ENCODE data around the gene MAPK1IP1L. TPM values are rescaled to one million over a fixed set of nuclear protein-coding genes. Genes with fewer than 3 reads are reported as not detected.

MAPK1IP1L gene
- total and polyA plus RNA-seq, 2 donors (not counting 1 experiment from before 2014, with no cell fraction given) = 116 to 141 TPM

DNA sequence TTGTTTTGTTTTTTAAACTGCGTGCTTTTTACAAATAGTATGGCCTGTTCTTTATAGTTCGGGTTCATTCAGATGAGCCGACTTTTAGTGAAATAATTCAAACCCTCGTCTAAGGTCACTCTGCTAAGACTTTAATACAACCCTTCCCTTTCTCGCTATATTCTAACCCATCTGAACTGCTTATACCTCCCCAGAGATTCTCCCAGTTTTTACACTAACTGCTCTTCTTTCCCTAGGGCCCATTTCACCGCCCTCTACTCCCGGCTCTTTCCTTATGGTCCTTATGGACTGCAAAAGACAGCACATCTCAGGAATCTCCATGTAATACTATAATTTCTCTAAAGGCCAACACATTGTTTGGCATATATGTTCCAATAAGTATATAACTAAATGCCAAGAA lies 2.1 kb downstream of the MAPK1IP1L start:
- H3K79me2 ChIP-seq (ENCODE audit: control insufficient read depth, insufficient read depth, low read length) = peaks cover 70% of the 10 kb centered on the region
- no peak overlapping the region for H3K27ac Mint-ChIP-seq
- H3K9me3 Mint-ChIP-seq (ENCODE audit: insufficient read depth) = no peaks in the 10 kb centered on the region
- peak overlapping the region; percentile 93 for H3K4me3 Mint-ChIP-seq
- H3K9me3 ChIP-seq (ENCODE audit: control extremely low read depth in 1 of 3, control insufficient read depth in 2 of 3, insufficient read depth in 1 of 3, low read length in 2 of 3) = no peaks in the 10 kb centered on the region
- no peak for TF ChIP-seq EZH2 (IDR thresholded peaks at IDR 0.05; ENCODE audit: borderline replicate concordance, insufficient read depth, low read depth, low read length, poor library complexity, severe bottlenecking)
- TF ChIP-seq, protein P1, sequence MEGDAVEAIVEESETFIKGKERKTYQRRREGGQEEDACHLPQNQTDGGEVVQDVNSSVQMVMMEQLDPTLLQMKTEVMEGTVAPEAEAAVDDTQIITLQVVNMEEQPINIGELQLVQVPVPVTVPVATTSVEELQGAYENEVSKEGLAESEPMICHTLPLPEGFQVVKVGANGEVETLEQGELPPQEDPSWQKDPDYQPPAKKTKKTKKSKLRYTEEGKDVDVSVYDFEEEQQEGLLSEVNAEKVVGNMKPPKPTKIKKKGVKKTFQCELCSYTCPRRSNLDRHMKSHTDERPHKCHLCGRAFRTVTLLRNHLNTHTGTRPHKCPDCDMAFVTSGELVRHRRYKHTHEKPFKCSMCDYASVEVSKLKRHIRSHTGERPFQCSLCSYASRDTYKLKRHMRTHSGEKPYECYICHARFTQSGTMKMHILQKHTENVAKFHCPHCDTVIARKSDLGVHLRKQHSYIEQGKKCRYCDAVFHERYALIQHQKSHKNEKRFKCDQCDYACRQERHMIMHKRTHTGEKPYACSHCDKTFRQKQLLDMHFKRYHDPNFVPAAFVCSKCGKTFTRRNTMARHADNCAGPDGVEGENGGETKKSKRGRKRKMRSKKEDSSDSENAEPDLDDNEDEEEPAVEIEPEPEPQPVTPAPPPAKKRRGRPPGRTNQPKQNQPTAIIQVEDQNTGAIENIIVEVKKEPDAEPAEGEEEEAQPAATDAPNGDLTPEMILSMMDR (IDR thresholded peaks at IDR 0.05) = no peak
- no peak overlapping the region for H3K4me2 ChIP-seq (replicated peaks; ENCODE audit: low read depth, low read length, poor library complexity, severe bottlenecking)
- peaks cover 18 to 25% of the 10 kb centered on the region in 2 donors for H3K4me1 ChIP-seq (ENCODE audit: control insufficient read depth in 2 of 2, insufficient read depth in 2 of 2, low read length in 2 of 2)
- peak overlapping the region in 1 of 5 experiments; percentile 6 for H3K4me3 ChIP-seq (ENCODE audit: control extremely low read depth in 1 of 5, extremely low read depth in 1 of 5, insufficient read depth in 1 of 5, low read depth in 2 of 5, low read length in 4 of 5)
- no peak for ATAC-seq (ENCODE audit: low read depth)
- peaks cover 48% of the 10 kb centered on the region for H3K4me1 Mint-ChIP-seq
- H2AFZ ChIP-seq (ENCODE audit: insufficient read depth, low read depth, low read length, poor library complexity, severe bottlenecking) = no peak overlapping the region
- CTCF ChIA-PET = interaction anchor here (1.0 to 5.4 kb wide), 5 partner anchors 13 to 279 kb away, joined by 3 to 60 read pairs (median 22); partner anchors contain the start of genes SOCS4 and WDHD1
- no peak for DNase-seq
- no peak overlapping the region for H3K9ac ChIP-seq (ENCODE audit: low read length)
- 94% methylated on average over 5 of the region's 7 CpGs for WGBS (ENCODE audit: insufficient coverage)
- no peaks in the 10 kb centered on the region for H3K27me3 ChIP-seq (replicated peaks in 1 of 4; ENCODE audit: control extremely low read depth in 1 of 4, control insufficient read depth in 3 of 4, insufficient read depth in 4 of 4, low read length in 3 of 4)
- POLR2A ChIA-PET = interaction anchor here (2.7 kb wide), 1 partner anchor 19 kb away, joined by 23 read pairs; no protein-coding TSS in a partner anchor
- H3K36me3 ChIP-seq (replicated peaks in 1 of 2; ENCODE audit: control extremely low read depth in 1 of 2, control insufficient read depth in 1 of 2, extremely low read depth in 1 of 2, insufficient read depth in 2 of 2, low read length in 1 of 2) = peaks cover 0 to 21% of the 10 kb centered on the region in 2 experiments
- no peaks in the 10 kb centered on the region for H3K27me3 Mint-ChIP-seq
- intact Hi-C loops (cut with micrococcal nuclease) = loop anchor here (5.0 kb wide), 1 partner anchor 611 kb away; the partner anchor contains the start of gene CNIH1
- peaks cover 40% of the 10 kb centered on the region for H4K20me1 ChIP-seq (ENCODE audit: control insufficient read depth, insufficient read depth, low read length, poor library complexity, severe bottlenecking)
- H3K27ac ChIP-seq (ENCODE audit: low read length in 2 of 2) = peak overlapping the region in 1 of 2 donors; percentile 100

DNA sequence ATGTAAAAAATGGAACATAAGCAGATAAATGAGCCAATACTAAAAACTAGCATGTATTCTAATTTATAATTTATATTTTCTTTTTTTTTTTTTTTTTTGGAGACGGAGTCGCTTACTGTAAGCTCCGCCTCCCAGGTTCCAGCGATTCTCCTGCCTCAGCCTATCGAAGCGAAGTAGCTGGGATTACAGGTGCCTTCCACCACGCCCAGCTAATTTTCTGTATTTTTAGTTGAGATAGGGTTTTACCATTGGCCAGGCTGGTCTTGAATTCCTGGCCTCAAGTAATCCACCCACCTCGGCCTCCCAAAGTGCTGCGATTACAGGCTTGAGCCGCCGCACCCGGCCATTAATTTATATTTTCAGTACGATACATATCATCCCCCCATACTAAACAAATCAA lies 2.7 kb downstream of the MAPK1IP1L start:
- Mint-ChIP-seq H3K4me3 (peak overlapping the region; percentile 93), H3K27me3 (no peaks in the 10 kb centered on the region), H3K4me1 (peaks cover 48% of the 10 kb centered on the region), H3K27ac (peak overlapping the region; percentile 53), H3K9me3 (ENCODE audit: insufficient read depth) (no peaks in the 10 kb centered on the region)
- Histone ChIP-seq H3K79me2 (ENCODE audit: control insufficient read depth, insufficient read depth, low read length) (peaks cover 76% of the 10 kb centered on the region), H3K4me2 (replicated peaks; ENCODE audit: low read depth, low read length, poor library complexity, severe bottlenecking) (no peak overlapping the region), H3K36me3 (replicated peaks in 1 of 2; ENCODE audit: control extremely low read depth in 1 of 2, control insufficient read depth in 1 of 2, extremely low read depth in 1 of 2, insufficient read depth in 2 of 2, low read length in 1 of 2) (peaks cover 0 to 21% of the 10 kb centered on the region in 2 experiments), H4K20me1 (ENCODE audit: control insufficient read depth, insufficient read depth, low read length, poor library complexity, severe bottlenecking) (peaks cover 42% of the 10 kb centered on the region), H3K9me3 (ENCODE audit: control extremely low read depth in 1 of 3, control insufficient read depth in 2 of 3, insufficient read depth in 1 of 3, low read length in 2 of 3) (no peaks in the 10 kb centered on the region), H3K27me3 (replicated peaks in 1 of 4; ENCODE audit: control extremely low read depth in 1 of 4, control insufficient read depth in 3 of 4, insufficient read depth in 4 of 4, low read length in 3 of 4) (no peaks in the 10 kb centered on the region), H2AFZ (ENCODE audit: insufficient read depth, low read depth, low read length, poor library complexity, severe bottlenecking) (no peak overlapping the region), H3K4me1 (ENCODE audit: control insufficient read depth in 2 of 2, insufficient read depth in 2 of 2, low read length in 2 of 2) (peaks cover 18 to 25% of the 10 kb centered on the region in 2 donors), H3K4me3 (ENCODE audit: control extremely low read depth in 1 of 5, extremely low read depth in 1 of 5, insufficient read depth in 1 of 5, low read depth in 2 of 5, low read length in 4 of 5) (no peak overlapping the region), H3K27ac (ENCODE audit: low read length in 2 of 2) (no peak overlapping the region), H3K9ac (ENCODE audit: low read length) (no peak overlapping the region)
- ChIA-PET CTCF (interaction anchor here (0.6 to 5.4 kb wide), 4 partner anchors 13 to 105 kb away, joined by 3 to 60 read pairs (median 21); partner anchors contain the start of genes SOCS4 and WDHD1), POLR2A (interaction anchor here (0.7 kb wide), 1 partner anchor 597 kb away, joined by 7 read pairs; no protein-coding TSS in a partner anchor)
- TF ChIP-seq, protein P1 (IDR thresholded peaks at IDR 0.05) = no peak
- TF ChIP-seq EZH2 (IDR thresholded peaks at IDR 0.05; ENCODE audit: borderline replicate concordance, insufficient read depth, low read depth, low read length, poor library complexity, severe bottlenecking) = no peak
- no peak for DNase-seq
- intact Hi-C loops (cut with micrococcal nuclease) = loop anchor here (5.0 kb wide), 1 partner anchor 612 kb away; the partner anchor contains the start of gene CNIH1
- 100% methylated on average over 2 of the region's 13 CpGs for WGBS (ENCODE audit: insufficient coverage)
- no peak for ATAC-seq (ENCODE audit: low read depth)
